ENCODE results near the gene ARHGAP24. TPM values are rescaled to one million over a fixed set of nuclear protein-coding genes. Genes with fewer than 3 reads are reported as not detected.
A peak's percentile ranks its signal among the peaks of the same experiment; 100 is the strongest.

ARHGAP24 gene
- total RNA-seq, 1 experiment from 2014 or later, result 5.4 TPM

DNA sequence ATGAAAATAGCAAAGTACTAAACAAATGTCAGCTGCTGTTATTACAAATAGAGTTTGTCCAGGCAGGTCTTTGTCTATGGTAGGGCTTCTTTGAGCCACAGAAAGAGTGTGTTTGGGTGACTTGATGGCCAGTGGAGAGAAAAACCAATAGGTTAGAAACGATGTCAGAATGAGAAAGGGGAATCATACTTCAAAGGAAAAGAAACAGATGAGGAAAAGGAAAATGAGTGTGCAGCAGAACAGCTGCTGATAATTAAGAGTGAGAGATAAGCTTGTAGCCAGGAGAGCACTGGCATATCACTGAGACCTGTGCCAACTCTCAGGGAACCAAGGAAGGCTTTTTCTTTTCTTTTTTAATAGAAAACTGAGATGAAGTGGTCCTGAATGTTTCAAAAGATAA is 257.2 kb downstream of the ARHGAP24 start:
- H3K4me3 ChIP-seq, result no peak overlapping the region
- H3K4me1 ChIP-seq (replicated peaks), result peaks cover 4% of the 10 kb centered on the region; the same call in 1 of the 2 replicates
- no peak for DNase-seq (ENCODE audit: low read depth in 1 of 2, low spot score in 2 of 2)
- H3K9me3 ChIP-seq (replicated peaks), result no peaks in the 10 kb centered on the region
- no peak overlapping the region for H3K27ac ChIP-seq
- no peaks in the 10 kb centered on the region for H3K36me3 ChIP-seq
- no peaks in the 10 kb centered on the region for H3K27me3 ChIP-seq (replicated peaks)

- no peak overlapping the region for H3K4me3 ChIP-seq
- peaks cover 4% of the 10 kb centered on the region; the same call in 1 of the 2 replicates for H3K4me1 ChIP-seq (replicated peaks)
- no peaks in the 10 kb centered on the region for H3K27me3 ChIP-seq (replicated peaks)
- H3K9me3 ChIP-seq (replicated peaks), result no peaks in the 10 kb centered on the region; the same call in 1 of the 2 replicates
- no peak for DNase-seq (ENCODE audit: low read depth in 1 of 2, low spot score in 2 of 2)
- no peaks in the 10 kb centered on the region for H3K36me3 ChIP-seq
- no peak overlapping the region for H3K27ac ChIP-seq
Observed at GRCh38 chr4:85733798-85734197, 258.8 kb downstream of the ARHGAP24 start.

- no peaks in the 10 kb centered on the region for H3K36me3 ChIP-seq
- no peak for DNase-seq (ENCODE audit: low read depth in 1 of 2, low spot score in 2 of 2)
Observed at GRCh38 chr4:85734424-85734831, 259.5 kb downstream of the ARHGAP24 start.

DNA sequence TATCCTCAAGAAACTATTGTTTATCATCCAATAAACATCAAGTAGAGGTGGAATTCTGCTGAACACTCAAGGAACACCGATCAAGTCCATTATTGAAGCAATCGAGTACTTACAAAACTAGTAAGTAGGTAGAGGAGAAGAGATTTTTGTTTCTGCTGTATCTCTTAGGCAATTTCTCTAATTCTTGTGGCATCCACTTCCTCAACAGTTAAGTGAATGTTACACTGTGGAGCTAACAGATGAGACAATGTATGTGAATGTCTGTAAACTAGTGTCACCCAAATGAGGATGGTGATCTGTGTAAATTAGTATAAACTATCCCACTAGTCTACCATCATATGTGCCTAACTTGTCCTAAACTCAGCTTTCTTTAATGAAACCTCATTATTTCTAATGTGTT is 261.6 kb downstream of the ARHGAP24 start:
- Histone ChIP-seq H3K4me3 (no peak overlapping the region), H3K9me3 (replicated peaks) (no peaks in the 10 kb centered on the region; the same call in 1 of the 2 replicates), H3K4me1 (replicated peaks) (peaks cover 18% of the 10 kb centered on the region), H3K27me3 (replicated peaks) (no peaks in the 10 kb centered on the region), H3K27ac (no peak overlapping the region), H3K36me3 (no peaks in the 10 kb centered on the region)
- DNase-seq (ENCODE audit: low read depth in 1 of 2, low spot score in 2 of 2), result no peak

More at GRCh38 chr4:85734424-85734831, 259.5 kb downstream of the ARHGAP24 start:
- Histone ChIP-seq H3K27me3 (replicated peaks) (no peaks in the 10 kb centered on the region), H3K4me3 (no peak overlapping the region), H3K9me3 (replicated peaks) (no peaks in the 10 kb centered on the region; the same call in 1 of the 2 replicates), H3K27ac (no peak overlapping the region), H3K4me1 (replicated peaks) (peaks cover 4% of the 10 kb centered on the region; the same call in 1 of the 2 replicates)

GRCh38 chr4:85737254-85737653 is 262.3 kb downstream of the ARHGAP24 start:
- H3K27me3 ChIP-seq (replicated peaks), result no peaks in the 10 kb centered on the region
- no peak overlapping the region for H3K4me3 ChIP-seq
- H3K36me3 ChIP-seq, result no peaks in the 10 kb centered on the region
- peaks cover 24% of the 10 kb centered on the region for H3K4me1 ChIP-seq (replicated peaks)
- H3K9me3 ChIP-seq (replicated peaks), result no peaks in the 10 kb centered on the region; the same call in 1 of the 2 replicates
- no peak for DNase-seq (ENCODE audit: low read depth in 1 of 2, low spot score in 2 of 2)
- H3K27ac ChIP-seq, result no peak overlapping the region

DNA sequence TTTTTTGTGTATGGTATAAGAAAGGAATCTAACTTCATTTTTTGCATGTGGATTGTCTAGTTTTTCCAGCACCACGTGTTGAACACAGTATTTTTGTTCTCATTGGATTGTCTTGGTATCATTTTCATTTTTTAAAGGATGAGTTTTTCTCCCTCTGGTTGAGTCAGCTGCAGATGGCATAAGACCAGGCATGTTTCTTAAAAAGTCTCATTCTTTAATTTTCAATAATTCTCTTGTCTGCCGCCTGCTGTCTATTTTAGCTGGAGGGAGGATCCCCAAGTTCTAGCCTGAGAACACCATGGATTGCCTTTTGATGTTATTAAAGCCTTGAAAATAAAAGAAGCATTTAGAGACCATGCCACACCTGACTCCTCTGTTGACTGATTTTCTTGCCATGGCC is 263.8 kb downstream of the ARHGAP24 start:
- Histone ChIP-seq H3K27me3 (replicated peaks) (no peaks in the 10 kb centered on the region), H3K9me3 (replicated peaks) (no peaks in the 10 kb centered on the region; the same call in 1 of the 2 replicates), H3K4me1 (replicated peaks) (peaks cover 36% of the 10 kb centered on the region), H3K27ac (no peak overlapping the region), H3K36me3 (no peaks in the 10 kb centered on the region), H3K4me3 (no peak overlapping the region)
- DNase-seq (ENCODE audit: low read depth in 1 of 2, low spot score in 2 of 2), result no peak

DNA sequence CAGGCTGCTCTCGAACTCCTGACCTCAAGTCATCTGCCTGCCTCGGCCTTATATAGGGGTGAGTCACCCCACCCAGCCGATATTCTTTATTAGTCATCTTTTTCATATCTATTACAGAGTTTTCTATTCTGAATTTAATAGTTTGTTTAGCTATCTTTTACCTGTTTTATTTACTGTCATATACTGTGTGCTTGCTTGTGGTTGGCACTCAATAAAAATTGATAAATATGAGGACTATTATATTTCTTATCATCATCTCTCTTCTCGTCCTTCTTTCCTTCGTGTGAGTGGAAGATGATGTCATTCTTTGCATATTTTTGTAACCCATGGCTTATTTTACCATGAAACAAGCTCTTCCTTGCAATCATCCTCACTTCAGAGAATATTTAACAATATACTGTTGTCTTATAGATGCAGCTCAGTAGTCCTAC is 265.5 kb downstream of the ARHGAP24 start:
- Histone ChIP-seq H3K27me3 (replicated peaks) (no peaks in the 10 kb centered on the region), H3K4me1 (replicated peaks) (peaks cover 41% of the 10 kb centered on the region), H3K36me3 (no peaks in the 10 kb centered on the region), H3K27ac (peak overlapping the region; percentile 19), H3K9me3 (replicated peaks) (no peaks in the 10 kb centered on the region; the same call in 1 of the 2 replicates), H3K4me3 (no peak overlapping the region)
- peak in 1 of 2 experiments; percentile 43 for DNase-seq (ENCODE audit: low read depth in 1 of 2, low spot score in 2 of 2)

- peaks cover 41% of the 10 kb centered on the region for H3K4me1 ChIP-seq (replicated peaks)
Observed at GRCh38 chr4:85741381-85741780, 266.4 kb downstream of the ARHGAP24 start.

GRCh38 chr4:85741921-85742591 is 267.1 kb downstream of the ARHGAP24 start:
- H3K9me3 ChIP-seq (replicated peaks), result no peaks in the 10 kb centered on the region; the same call in 1 of the 2 replicates
- peak; percentile 14 to 50 for DNase-seq (ENCODE audit: low read depth in 1 of 2, low spot score in 2 of 2)
- H3K36me3 ChIP-seq, result no peaks in the 10 kb centered on the region
- H3K4me1 ChIP-seq (replicated peaks), result peaks cover 41% of the 10 kb centered on the region
- no peaks in the 10 kb centered on the region for H3K27me3 ChIP-seq (replicated peaks)
- H3K4me3 ChIP-seq, result no peak overlapping the region
- no peak overlapping the region for H3K27ac ChIP-seq

More at GRCh38 chr4:85741381-85741780, 266.4 kb downstream of the ARHGAP24 start:
- Histone ChIP-seq H3K9me3 (replicated peaks) (no peaks in the 10 kb centered on the region; the same call in 1 of the 2 replicates), H3K27me3 (replicated peaks) (no peaks in the 10 kb centered on the region), H3K4me3 (no peak overlapping the region), H3K27ac (peak overlapping the region; percentile 19; the same call in 1 of the 2 replicates), H3K36me3 (no peaks in the 10 kb centered on the region)
- DNase-seq (ENCODE audit: low read depth in 1 of 2, low spot score in 2 of 2), result no peak

GRCh38 chr4:85744950-85745349 is 270.0 kb downstream of the ARHGAP24 start:
- H3K4me1 ChIP-seq (replicated peaks), result peaks cover 41% of the 10 kb centered on the region
- 0 out of 2 replicates have a peak overlapping the region, but pooled peaks have one; percentile 1 for H3K27ac ChIP-seq
- H3K9me3 ChIP-seq (replicated peaks), result no peaks in the 10 kb centered on the region
- H3K36me3 ChIP-seq, result no peaks in the 10 kb centered on the region
- no peaks in the 10 kb centered on the region for H3K27me3 ChIP-seq (replicated peaks)
- no peak overlapping the region for H3K4me3 ChIP-seq
- DNase-seq (ENCODE audit: low read depth in 1 of 2, low spot score in 2 of 2), result peak in 1 of 2 experiments; percentile 44

DNA sequence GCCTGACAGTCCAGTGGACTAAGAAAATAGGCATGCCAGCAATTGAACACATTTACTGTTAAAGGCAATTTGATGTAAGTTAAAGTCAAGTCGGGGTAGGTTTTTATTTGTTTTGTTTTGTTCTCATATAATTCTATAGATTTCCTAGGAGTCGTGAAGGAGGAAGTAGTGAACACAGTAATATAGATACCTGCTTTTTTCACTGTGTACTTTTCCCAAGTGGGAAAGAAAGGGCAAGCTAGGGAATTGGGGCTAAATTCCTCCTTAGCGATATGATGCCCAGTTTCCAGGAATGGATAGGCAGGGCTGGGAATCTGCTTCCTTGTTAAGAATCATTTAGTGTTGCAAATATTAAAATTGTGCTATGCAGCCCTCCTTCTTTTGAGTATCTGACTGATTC is 271.0 kb downstream of the ARHGAP24 start:
- no peak for DNase-seq (ENCODE audit: low read depth in 1 of 2, low spot score in 2 of 2)
- H3K4me1 ChIP-seq (replicated peaks), result peaks cover 33% of the 10 kb centered on the region
- no peak overlapping the region for H3K4me3 ChIP-seq
- H3K27me3 ChIP-seq (replicated peaks), result no peaks in the 10 kb centered on the region
- H3K36me3 ChIP-seq, result no peaks in the 10 kb centered on the region
- no peaks in the 10 kb centered on the region for H3K9me3 ChIP-seq (replicated peaks)
- no peak overlapping the region for H3K27ac ChIP-seq

DNA sequence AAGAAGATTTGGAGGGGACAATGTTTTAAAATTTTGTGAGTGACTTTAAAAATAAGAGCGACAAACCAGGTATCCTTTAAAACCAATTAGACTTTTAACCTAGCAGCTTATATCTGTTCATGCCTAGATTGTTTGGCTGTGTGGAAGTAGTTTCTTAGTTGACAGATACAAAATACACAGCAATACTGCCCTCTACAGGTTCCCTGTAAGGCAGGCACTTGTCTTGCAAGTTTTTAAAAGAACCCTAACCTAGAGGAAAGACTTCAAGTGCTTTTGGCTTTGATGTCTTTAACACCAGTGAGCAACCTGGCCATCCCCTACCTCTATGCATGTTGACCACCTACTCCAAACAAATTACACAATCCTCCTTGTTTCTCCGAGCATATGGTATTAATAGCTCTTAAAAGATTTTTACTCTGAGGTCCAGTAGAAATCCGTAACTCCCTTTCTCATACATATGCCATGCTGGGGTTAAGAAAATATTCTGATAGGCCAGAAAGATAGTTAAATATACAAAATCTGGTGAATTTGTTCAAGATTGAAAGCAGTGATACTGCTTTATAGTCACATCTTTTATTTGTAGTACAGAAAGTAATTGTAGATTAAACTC is 273.0 kb downstream of the ARHGAP24 start:
- Histone ChIP-seq H3K9me3 (replicated peaks) (no peaks in the 10 kb centered on the region), H3K27ac (no peak overlapping the region), H3K27me3 (replicated peaks) (no peaks in the 10 kb centered on the region), H3K4me3 (no peak overlapping the region), H3K36me3 (no peaks in the 10 kb centered on the region), H3K4me1 (replicated peaks) (peaks cover 13% of the 10 kb centered on the region)
- peak in 1 of 2 experiments; percentile 48 for DNase-seq (ENCODE audit: low read depth in 1 of 2, low spot score in 2 of 2)

GRCh38 chr4:85748654-85749053 is 273.7 kb downstream of the ARHGAP24 start:
- Histone ChIP-seq H3K36me3 (no peaks in the 10 kb centered on the region), H3K4me1 (replicated peaks) (peaks cover 9% of the 10 kb centered on the region), H3K4me3 (no peak overlapping the region), H3K27ac (no peak overlapping the region), H3K27me3 (replicated peaks) (no peaks in the 10 kb centered on the region), H3K9me3 (replicated peaks) (no peaks in the 10 kb centered on the region)
- no peak for DNase-seq (ENCODE audit: low read depth in 1 of 2, low spot score in 2 of 2)

DNA sequence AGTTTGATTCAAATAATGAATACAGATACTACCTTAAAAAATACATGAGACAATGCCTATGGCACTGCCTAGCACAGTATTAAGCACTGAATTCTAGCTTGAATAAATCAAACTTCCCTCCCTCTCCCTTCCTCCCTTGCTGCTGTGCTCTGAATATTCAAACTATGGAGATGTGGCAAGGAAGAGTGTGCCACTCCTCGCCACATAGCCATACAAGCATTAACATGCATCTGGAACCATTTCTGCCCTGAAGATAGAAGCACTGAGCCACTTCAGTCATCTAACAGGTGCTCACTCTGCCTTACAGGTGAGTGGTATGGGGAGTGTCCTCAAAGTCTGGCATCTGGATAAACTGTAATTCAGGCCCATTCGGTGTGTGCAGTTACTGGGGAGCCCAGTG is 276.9 kb downstream of the ARHGAP24 start:
- no peak for DNase-seq (ENCODE audit: low read depth in 1 of 2, low spot score in 2 of 2)
- no peaks in the 10 kb centered on the region for H3K9me3 ChIP-seq (replicated peaks)
- no peaks in the 10 kb centered on the region for H3K4me1 ChIP-seq (replicated peaks)
- H3K27ac ChIP-seq, result no peak overlapping the region
- no peaks in the 10 kb centered on the region for H3K36me3 ChIP-seq
- no peak overlapping the region for H3K4me3 ChIP-seq
- no peaks in the 10 kb centered on the region for H3K27me3 ChIP-seq (replicated peaks)
